Limb (tissue), 2 donors: ENCODE data around the gene DPYSL4.

ENCODE experiments used
- DNase-seq, 2 donors: peaks; one replicate each; pipeline ENCODE4 v3.0.0-alpha.2; 2016; ENCODE audit errors: extremely low spot score in 2 of 2

Gene DPYSL4

DNA sequence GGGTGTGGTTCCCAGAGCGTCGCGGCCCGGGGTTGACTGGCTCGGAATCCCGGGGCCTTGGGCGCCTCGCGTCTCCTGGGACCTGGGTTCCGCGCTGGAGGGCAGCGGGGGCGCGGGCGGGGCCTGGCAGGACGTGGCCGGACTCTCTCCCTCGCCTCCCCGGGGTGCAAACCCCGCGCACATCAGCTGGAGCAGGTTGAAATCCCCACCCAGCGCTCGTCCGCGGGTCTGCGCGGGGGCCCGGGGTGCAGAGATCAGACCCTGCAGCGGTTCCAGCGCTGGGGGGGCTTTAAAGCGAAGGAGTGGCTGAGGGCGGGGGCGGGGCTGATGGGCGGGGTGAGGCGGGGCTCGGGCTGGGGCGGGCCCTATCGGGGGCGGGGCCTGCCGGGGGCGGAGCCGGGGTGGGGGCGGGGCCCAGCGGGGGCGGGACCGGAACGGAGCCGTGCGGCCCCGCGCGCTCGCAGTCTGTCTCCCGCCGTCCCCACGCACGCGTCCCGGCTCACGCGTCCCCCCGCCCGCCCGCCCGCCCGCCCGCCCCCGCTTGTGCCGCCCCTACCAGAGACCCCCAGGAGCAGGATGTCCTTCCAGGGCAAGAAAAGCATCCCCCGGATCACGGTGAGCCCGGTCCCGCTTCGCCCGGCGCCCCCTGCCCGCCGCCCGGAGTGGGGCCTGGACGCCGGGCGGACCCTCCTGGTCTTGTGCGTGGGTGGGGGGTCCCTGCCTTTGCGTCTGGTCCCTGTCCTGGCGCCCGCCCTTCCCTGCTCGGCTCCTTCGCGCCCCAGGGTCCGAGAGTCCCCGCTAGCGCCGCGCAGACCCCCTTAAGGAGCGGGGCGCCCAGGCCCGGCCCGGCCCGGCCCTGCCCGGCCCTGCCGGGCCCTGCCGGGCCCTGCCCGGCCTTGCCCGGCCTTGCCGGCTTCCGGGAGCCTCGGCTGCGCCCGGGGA lies at the start of gene DPYSL4:
Gene DPYSL4 (plus strand): TSS at position 461 of the 942 bp plus-strand sequence. CDS start 116 bp downstream, at position 577.
- peak in 1 of 2 donors; percentile 83 for DNase-seq

DNA sequence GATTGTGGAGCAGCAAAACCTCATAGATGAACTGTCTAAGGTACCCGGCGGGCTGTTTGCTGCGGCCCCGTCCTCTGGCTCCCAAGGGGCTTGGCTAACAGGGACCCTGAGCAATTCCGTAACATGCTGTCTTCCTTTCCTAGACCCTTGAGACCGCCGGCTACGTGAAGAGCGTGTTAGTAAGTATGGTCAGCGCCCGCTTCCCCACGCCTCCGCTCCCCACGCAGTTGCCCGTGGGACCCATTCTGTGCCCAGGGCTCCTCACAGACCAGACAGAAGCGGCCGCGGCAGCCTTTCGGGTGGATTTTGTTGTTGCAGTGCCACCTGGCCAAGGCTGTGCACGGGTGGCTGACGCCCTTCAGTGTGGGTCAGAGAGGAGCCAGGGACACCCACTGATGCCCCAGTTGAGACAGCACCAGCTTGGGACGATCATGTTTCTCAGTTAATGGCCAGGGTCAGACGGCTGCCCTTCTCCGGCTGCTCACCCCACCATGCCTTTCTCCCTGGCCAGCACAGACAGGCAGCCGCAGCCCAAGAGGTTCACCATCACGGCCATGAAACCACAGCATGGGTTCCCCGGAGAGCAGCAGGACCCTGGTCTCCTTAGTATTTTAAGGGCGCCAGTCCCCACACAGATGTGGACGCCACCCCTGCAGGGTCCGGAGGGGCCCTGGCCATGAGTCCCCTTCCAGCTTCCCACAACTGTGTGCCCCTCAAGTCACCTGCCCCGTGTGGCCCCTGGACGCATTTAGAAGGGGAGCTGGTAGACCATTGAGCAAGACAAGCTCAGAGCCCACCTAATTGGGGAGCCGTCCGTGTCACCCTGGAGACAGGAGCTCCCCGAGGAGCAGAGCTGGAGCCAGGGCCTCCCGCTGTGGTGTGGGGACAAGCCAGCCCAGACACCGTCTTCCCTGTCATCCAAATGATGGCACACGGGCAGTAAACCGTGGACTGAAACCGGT lies 49.4 kb upstream of the DPYSL4 start:
- DNase-seq: no peak

- no peak for DNase-seq
Observed at GRCh38 chr10:132138133-132138532, 48.6 kb upstream of the DPYSL4 start.

GRCh38 chr10:132138596-132138995 lies 48.2 kb upstream of the DPYSL4 start:
- DNase-seq: no peak

DNA sequence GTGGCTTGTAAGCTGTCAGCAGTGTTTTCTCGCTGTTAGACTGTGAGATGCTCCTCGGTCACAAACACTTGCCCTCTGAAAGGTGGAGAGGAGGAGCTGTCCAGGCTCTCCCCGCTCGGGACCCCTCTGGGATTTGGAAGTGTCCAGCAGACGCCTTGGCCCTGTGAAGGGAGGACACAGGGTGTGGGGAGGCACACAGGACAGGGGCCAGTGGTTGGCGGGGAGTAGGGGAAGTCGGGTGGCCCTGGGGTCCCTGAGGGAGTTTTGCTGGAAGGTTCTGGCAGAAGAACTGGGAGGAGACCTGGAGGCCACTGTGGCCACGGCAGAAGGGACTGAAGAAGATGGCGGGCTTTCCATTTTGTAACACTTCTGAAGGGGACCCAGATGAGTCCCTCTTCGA lies 47.2 kb upstream of the DPYSL4 start:
- no peak for DNase-seq

DNA sequence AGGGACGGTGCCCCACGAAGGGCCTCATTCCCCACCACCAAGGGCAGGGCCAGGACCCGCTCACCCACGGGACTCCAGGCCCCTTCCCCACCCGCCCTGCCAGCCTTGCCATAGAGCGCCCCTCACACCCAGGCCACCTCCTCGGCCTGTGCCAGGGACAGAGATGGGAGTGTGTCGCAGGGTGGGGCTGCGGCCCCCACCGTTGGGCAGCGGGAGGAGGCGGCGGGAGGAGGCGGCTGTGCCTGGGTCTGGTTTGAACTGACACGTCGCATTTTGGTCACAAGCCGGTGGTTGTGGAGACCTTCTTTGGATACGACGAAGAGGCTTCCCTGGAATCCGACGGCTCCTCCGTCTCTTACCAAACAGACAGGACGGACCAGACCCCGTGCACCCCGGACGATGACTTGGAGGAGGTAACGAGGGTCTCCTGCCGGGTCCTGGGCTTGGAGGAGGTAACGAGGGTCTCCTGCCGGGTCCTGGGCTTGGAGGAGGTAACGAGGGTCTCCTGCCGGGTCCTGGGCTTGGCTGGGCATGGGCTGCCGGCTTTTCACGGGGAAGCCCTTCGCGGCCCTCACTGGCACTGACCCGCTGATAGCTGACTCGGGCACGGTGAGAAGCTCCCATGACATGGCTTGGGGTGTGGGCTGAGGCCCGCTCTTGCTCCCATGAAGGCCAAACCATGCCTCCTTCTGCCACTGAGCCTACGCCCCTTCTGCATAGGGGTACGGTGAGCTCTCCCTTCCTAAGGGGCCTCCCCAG lies 46.4 kb upstream of the DPYSL4 start:
- no peak for DNase-seq

GRCh38 chr10:132141076-132141475 lies 45.7 kb upstream of the DPYSL4 start:
- DNase-seq: no peak

GRCh38 chr10:132141526-132142395 lies 45.0 kb upstream of the DPYSL4 start:
- DNase-seq: no peak

DNA sequence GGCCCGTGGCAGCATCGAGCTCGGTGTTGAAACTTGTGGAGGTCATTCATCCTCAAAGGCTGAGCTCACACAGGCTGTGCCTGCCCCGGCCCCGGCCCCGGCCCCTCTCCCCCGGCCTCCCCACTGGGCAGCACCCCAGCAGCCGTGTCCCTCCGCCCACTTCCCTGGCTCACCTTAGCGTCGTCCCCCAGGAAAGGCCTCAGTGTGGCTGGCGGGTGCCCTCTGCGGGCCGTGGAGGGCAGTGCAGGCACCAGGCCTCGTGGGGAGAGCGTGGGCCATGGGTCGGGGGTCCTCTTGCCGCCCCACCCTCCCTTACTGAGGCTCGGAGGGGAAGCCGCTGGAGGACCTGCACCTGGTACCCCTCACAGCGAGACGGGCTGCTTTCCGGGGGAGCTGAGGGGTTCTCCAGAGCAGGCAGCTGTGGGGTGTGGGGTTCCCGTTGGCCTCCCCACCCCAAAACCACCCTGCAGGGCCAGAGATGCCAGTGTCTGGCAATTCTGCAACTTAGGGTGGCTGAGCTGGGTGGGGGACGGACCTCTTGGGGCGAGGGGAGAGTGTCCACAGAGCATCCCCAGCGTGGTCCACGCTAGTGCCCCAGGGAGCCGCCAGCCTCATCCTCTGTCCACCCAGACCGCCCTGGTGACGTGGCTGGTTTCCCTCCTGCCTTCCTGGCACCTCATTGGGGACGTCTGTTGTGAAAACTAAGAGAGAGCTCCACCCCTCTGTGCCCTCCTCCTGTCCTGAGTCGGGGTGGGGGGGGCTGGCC lies 44.2 kb upstream of the DPYSL4 start:
- DNase-seq: peak in 1 of 2 donors; percentile 63

GRCh38 chr10:132143162-132143561 lies 43.6 kb upstream of the DPYSL4 start:
- no peak for DNase-seq

DNA sequence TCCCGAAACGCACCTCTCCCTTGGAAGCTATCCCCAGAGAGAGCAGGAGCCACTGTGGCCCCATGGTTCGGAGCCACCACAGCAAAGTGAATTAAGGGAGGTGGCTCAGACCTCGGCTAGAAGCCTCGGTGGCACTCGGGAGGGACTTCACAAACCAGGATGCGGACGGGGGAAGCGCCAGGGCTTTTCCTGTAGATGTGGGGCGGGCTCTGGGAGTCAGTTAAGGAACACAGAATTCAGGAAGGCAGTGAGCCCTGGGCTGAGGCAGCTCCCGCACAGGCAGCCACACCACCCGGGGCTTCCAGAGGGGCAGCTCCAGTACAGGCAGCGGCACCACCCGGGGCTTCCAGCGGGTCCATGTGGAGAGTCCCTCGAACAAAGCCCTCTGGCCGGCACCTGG lies 42.7 kb upstream of the DPYSL4 start:
- DNase-seq: no peak

DNA sequence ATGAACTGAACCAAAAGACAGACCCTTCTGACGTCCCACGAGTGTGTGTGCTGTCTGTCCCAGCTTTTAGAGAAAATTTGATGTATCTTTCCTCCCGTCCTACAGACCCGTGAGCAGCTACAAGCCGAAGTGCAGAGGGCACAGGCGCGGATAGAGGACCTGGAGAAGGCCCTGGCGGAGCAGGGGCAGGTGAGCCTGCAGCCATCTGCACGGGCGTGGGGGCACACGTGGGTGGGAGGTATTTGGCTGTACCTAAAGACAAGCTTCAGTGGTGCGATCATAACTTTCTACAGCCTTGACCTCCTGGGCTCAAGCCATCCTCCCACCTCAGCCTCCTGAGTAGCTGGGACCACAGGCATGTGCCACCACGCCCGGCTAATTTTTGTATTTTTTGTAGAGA lies 41.7 kb upstream of the DPYSL4 start:
- no peak for DNase-seq

DNA sequence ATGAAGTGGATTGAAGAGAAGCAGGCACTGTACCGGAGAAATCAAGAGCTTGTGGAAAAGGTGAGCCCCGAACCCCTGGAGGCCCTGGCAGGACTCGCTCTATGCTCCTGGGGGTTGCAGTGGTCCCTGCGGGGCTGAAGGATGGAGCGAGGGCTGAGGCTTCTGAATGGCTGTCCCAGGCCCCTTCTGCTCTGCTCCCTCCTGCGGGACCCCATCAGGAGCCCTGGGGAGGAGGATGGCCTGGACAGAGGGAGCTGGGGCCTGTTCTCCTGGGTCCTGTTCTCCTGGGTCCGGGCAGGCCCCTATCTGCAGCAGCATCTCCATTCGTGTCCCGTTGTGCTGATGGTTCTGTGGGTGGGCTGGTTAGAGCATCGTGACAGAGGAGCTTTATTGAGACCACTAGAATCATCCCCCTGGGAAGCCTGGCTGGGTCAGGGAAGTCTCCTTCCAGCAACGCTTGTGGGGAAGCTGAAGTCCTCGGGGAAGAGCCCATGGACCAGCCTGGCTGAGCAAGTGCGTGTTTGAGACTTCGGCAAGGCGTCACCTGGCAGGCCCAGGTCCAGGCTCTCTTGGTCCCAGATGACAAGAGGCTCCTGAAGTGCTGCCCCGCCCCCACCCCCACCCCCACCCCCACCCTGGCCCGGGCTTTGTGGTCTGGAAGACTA lies 41.1 kb upstream of the DPYSL4 start:
- no peak for DNase-seq

- no peak for DNase-seq
Observed at GRCh38 chr10:132146271-132146671, 40.5 kb upstream of the DPYSL4 start.

GRCh38 chr10:132146941-132147915 lies 39.5 kb upstream of the DPYSL4 start:
- DNase-seq: no peak

DNA sequence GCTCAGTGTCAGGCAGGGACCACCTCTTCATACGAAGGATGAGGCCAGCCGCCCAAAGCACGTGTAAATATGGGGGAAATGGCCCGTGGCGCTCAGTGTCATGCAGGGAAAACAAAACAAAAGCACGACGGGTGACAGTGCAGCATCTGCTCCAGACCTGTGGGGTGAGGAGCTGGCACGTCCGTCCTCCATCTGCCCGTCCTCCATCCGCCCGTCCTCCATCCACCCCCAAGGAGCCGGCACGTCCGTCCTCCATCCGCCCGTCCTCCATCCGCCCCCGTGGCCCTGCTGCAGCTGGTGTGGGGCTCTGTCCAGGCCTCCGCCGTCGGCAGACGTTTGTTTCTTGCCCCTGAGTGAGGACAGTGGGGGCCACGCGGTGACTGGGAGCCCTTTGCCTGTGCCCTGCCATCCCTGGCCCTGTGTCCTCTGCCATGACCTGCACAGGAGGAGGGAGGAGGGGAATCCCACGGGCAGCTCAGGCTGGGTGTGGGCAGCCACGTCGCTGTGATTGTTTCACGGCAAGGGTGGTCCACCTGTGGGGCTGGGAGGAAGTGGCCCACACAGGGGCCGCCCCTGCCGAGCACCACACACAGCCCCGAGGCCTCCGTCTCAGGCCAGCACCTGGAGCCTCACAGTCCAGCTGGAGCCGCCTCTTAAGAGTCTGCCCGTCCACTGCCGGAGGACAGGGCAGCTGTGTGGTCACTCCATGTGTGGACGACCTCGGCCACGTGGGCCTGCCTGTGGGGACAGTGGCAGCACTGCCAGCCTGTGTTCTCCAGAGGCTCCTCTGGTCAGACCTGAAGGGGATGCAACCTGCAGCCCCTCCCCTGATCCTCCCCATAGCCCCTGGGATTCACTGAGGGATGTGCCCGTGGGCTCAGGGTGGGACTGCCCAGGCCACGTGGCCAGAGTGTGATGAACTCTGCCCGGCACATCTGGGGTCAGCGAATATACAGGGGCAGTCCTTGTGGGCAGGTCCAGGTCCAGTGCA lies 38.2 kb upstream of the DPYSL4 start:
- DNase-seq: no peak

DNA sequence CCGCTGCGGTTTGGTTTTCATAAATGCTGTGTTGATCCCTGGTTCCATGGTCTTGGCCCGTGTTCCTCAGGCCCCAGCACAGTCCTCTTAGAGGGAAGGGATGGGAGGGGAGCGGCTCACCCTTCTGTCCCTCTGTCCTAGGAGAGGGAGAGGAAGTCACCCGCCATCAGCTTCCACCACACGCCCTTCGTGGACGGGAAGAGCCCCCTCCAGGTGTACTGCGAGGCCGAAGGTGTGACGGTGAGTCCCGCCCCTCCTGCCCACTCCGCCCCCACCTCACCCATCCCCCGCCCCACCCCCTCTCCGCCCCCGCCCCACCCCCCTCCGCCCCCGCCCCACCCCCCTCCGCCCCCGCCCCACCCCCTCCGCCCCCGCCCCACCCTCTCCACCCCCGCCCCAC lies 37.5 kb upstream of the DPYSL4 start:
- DNase-seq: no peak
